H1 (cell line): ENCODE measurements around the gene PTGES. TPM values are rescaled to one million over a fixed set of nuclear protein-coding genes. Genes with fewer than 3 reads are reported as not detected.

Source experiments
- CTCF ChIA-PET: fragments of 300-600 bp; sonication (Branson Sonifier 250); formaldehyde crosslinking; loops from one replicate; lab custom pipeline; 2021; ENCODE audit not compliant: partially characterized antibody; lab: Charles Lee
- POLR2A ChIA-PET: fragments of 300-600 bp; sonication (Branson Sonifier 250); formaldehyde crosslinking; loops from one replicate; lab custom pipeline; 2021; ENCODE audit warnings: inconsistent platforms; ENCODE audit not compliant: partially characterized antibody; lab: Charles Lee
- DNase-seq, 2 experiments: peaks; one replicate each; pipeline versions ENCODE4 v3.0.0 to v3.0.0-alpha.2; 2010 to 2022; ENCODE audit warnings: low spot score in 2 of 2, low read depth in 1 of 2, mixed read lengths in 1 of 2
- FAIRE-seq: peaks from 2 replicates; lab custom pipeline; 2011; peaks lifted over from hg19 to GRCh38; lab: Jason Lieb, UNC
- H2AFZ ChIP-seq: 2 replicates; pipeline ENCODE4 v1.8.1; 2012; ENCODE audit warnings: low read length, inconsistent platforms
- H2AK5ac ChIP-seq: 2 replicates; pipeline ENCODE4 v1.6.1; 2013; ENCODE audit warnings: low read depth, low read length
- H2BK120ac ChIP-seq: replicated peaks from 2 replicates; pipeline ENCODE3; 2013; ENCODE audit warnings: low read depth, low read length, inconsistent platforms
- H2BK12ac ChIP-seq: 2 replicates; pipeline ENCODE4 v1.6.1; 2013; ENCODE audit warnings: low read depth, low read length
- H2BK15ac ChIP-seq: 2 replicates; pipeline ENCODE4 v1.6.1; 2013; ENCODE audit warnings: low read length
- H2BK20ac ChIP-seq: 2 replicates; pipeline ENCODE4 v1.6.1; 2013; ENCODE audit warnings: low read length
- H2BK5ac ChIP-seq: 2 replicates; pipeline ENCODE4 v1.6.1; 2013; ENCODE audit warnings: low read depth, low read length
- H3K14ac ChIP-seq: 2 replicates; pipeline ENCODE4 v1.6.1; 2013; ENCODE audit warnings: inconsistent platforms; ENCODE audit not compliant: insufficient read length
- H3K18ac ChIP-seq: 2 replicates; pipeline ENCODE4 v1.6.1; 2013; ENCODE audit warnings: low read length; ENCODE audit errors: extremely low read depth
- H3K23ac ChIP-seq: 2 replicates; pipeline ENCODE4 v1.6.1; 2013; ENCODE audit warnings: inconsistent platforms; ENCODE audit not compliant: insufficient read length
- H3K23me2 ChIP-seq: 2 replicates; pipeline ENCODE4 v1.6.1; 2013; ENCODE audit warnings: low read depth, low read length
- H3K27ac ChIP-seq: 2 replicates; pipeline ENCODE4 v1.6.1; 2011; ENCODE audit warnings: low read depth, low read length, inconsistent platforms
- H3K27me3 ChIP-seq, 4 experiments: replicated peaks in 1 of 4; 1 replicate in 1 of 4; 2 replicates in 3 of 4; pipeline versions ENCODE4 v1.6.1 to v1.8.1; 2011 to 2013; ENCODE audit warnings: low read length in 3 of 4, mild to moderate bottlenecking in 3 of 4, inconsistent platforms in 2 of 4, mixed read lengths in 2 of 4, moderate library complexity in 1 of 4; ENCODE audit not compliant: control insufficient read depth in 3 of 4, insufficient read depth in 3 of 4; ENCODE audit errors: extremely low read depth in 1 of 4
- H3K36me3 ChIP-seq, 4 experiments: 2 replicates each; pipeline versions ENCODE4 v1.6.1 to v1.8.1; 2011 to 2013; ENCODE audit warnings: mild to moderate bottlenecking in 4 of 4, low read length in 3 of 4, moderate library complexity in 2 of 4, control low read depth in 1 of 4, inconsistent platforms in 1 of 4; ENCODE audit not compliant: insufficient read depth in 4 of 4, control insufficient read depth in 2 of 4
- H3K4ac ChIP-seq: replicated peaks from 2 replicates; pipeline ENCODE3; 2013; ENCODE audit warnings: low read length, low read depth, mixed read lengths, inconsistent platforms; ENCODE audit not compliant: insufficient read length
- H3K4me1 ChIP-seq, 4 experiments: replicated peaks in 1 of 4; 1 replicate in 1 of 4; 2 replicates in 3 of 4; pipeline versions ENCODE4 v1.6.1 to v1.8.1; 2011 to 2013; ENCODE audit warnings: low read length in 3 of 4, inconsistent platforms in 2 of 4, mixed read lengths in 1 of 4; ENCODE audit not compliant: insufficient read depth in 4 of 4, control insufficient read depth in 3 of 4
- H3K4me2 ChIP-seq, 2 experiments: 2 replicates each; pipeline versions ENCODE4 v1.6.1 to v1.8.1; 2011 to 2013; ENCODE audit warnings: low read depth in 2 of 2, low read length in 2 of 2, control low read depth in 1 of 2, inconsistent platforms in 1 of 2, mild to moderate bottlenecking in 1 of 2; ENCODE audit not compliant: insufficient read depth in 1 of 2
- H3K4me3 ChIP-seq, 4 experiments: fragments of 200-600, 300-600 bp in 1 of 4; sonication (generic), shearing (Covaris generic), sonication (Bioruptor Twin) in 1 of 4; 2 replicates each; pipeline versions ENCODE4 v1.5.1 to v1.8.1; 2011 to 2016; ENCODE audit warnings: low read length in 4 of 4, low read depth in 3 of 4, control low read depth in 2 of 4, inconsistent platforms in 2 of 4, mild to moderate bottlenecking in 2 of 4, mixed read lengths in 1 of 4, moderate library complexity in 1 of 4; ENCODE audit not compliant: insufficient read depth in 2 of 4; ENCODE audit errors: extremely low read depth in 1 of 4
- H3K56ac ChIP-seq: replicated peaks from 2 replicates; pipeline ENCODE3; 2013; ENCODE audit warnings: low read depth, mild to moderate bottlenecking, mixed read lengths, low read length, inconsistent platforms; ENCODE audit not compliant: insufficient read length
- H3K79me1 ChIP-seq: 2 replicates; pipeline ENCODE4 v1.6.1; 2013; ENCODE audit warnings: low read depth, low read length, control low read depth
- H3K79me2 ChIP-seq, 2 experiments: 2 replicates each; pipeline versions ENCODE4 v1.6.1 to v1.8.1; 2012 to 2013; ENCODE audit warnings: low read length in 2 of 2, mild to moderate bottlenecking in 2 of 2, inconsistent platforms in 1 of 2; ENCODE audit not compliant: insufficient read depth in 2 of 2, control insufficient read depth in 1 of 2
- H3K9ac ChIP-seq, 4 experiments: replicated peaks in 1 of 4; 1 replicate in 1 of 4; 2 replicates in 3 of 4; pipeline versions ENCODE4 v1.6.1 to v1.8.1; 2011 to 2013; ENCODE audit warnings: low read depth in 3 of 4, low read length in 3 of 4, control low read depth in 2 of 4, mild to moderate bottlenecking in 2 of 4, moderate library complexity in 2 of 4, inconsistent platforms in 1 of 4; ENCODE audit errors: extremely low read depth in 1 of 4
- H3K9me3 ChIP-seq, 2 experiments: 2 replicates each; pipeline versions ENCODE4 v1.6.1 to v1.8.1; 2012 to 2013; ENCODE audit warnings: mild to moderate bottlenecking in 2 of 2, moderate library complexity in 2 of 2, control low read depth in 1 of 2, inconsistent platforms in 1 of 2, low read depth in 1 of 2, low read length in 1 of 2, mixed read lengths in 1 of 2; ENCODE audit not compliant: insufficient read depth in 2 of 2
- H4K20me1 ChIP-seq, 2 experiments: replicated peaks in 1 of 2; 2 replicates each; pipeline versions ENCODE3 to v1.8.1; 2011 to 2013; ENCODE audit warnings: inconsistent platforms in 2 of 2, low read length in 2 of 2, mild to moderate bottlenecking in 1 of 2; ENCODE audit not compliant: insufficient read depth in 2 of 2, control insufficient read depth in 1 of 2
- H4K5ac ChIP-seq: 2 replicates; pipeline ENCODE4 v1.6.1; 2013; ENCODE audit warnings: low read length, low read depth, mixed read lengths, inconsistent platforms; ENCODE audit not compliant: insufficient read length
- H4K8ac ChIP-seq: 2 replicates; pipeline ENCODE4 v1.8.0; 2013; ENCODE audit warnings: mild to moderate bottlenecking, moderate library complexity, low read length, inconsistent platforms; ENCODE audit not compliant: insufficient read depth; ENCODE audit errors: extremely low read depth
- H4K91ac ChIP-seq: replicated peaks from 2 replicates; pipeline ENCODE3; 2013; ENCODE audit warnings: low read length, mixed read lengths, inconsistent platforms; ENCODE audit not compliant: insufficient read length
- BRCA1 ChIP-seq: IDR thresholded peaks from 2 replicates; pipeline ENCODE4 v1.6.1; 2012; ENCODE audit warnings: low read depth, low read length, improper control_type of control experiment
- CREB1 ChIP-seq: IDR thresholded peaks from 2 replicates; pipeline ENCODE4 v1.6.1; 2012; ENCODE audit warnings: inconsistent platforms
- FOSL1 ChIP-seq: IDR thresholded peaks from 2 replicates; pipeline ENCODE4 v1.6.1; 2011; ENCODE audit warnings: mild to moderate bottlenecking, low read depth, low read length, moderate library complexity; ENCODE audit not compliant: insufficient read depth
- JUN ChIP-seq: IDR thresholded peaks from 2 replicates; pipeline ENCODE4 v1.6.1; 2011; ENCODE audit warnings: low read depth, mild to moderate bottlenecking, improper control_type of control experiment, low read length
- KDM4A ChIP-seq: IDR thresholded peaks from one replicate; pipeline ENCODE4 v1.7.1; 2012; ENCODE audit warnings: low read depth, mild to moderate bottlenecking, moderate library complexity, low read length, inconsistent platforms; ENCODE audit not compliant: severe bottlenecking
- MAFK ChIP-seq: IDR thresholded peaks from 2 replicates; pipeline ENCODE4 v1.6.1; 2012; ENCODE audit warnings: low read depth, mild to moderate bottlenecking, improper control_type of control experiment, low read length
- POLR2A ChIP-seq, 2 experiments: IDR thresholded peaks; 1 replicate in 1 of 2; 2 replicates in 1 of 2; pipeline ENCODE4 v1.6.1; 2011; ENCODE audit warnings: low read depth in 2 of 2, low read length in 2 of 2, mild to moderate bottlenecking in 2 of 2; ENCODE audit errors: control extremely low read depth in 1 of 2
- RFX5 ChIP-seq: IDR thresholded peaks from 2 replicates; pipeline ENCODE4 v1.6.1; 2011; ENCODE audit warnings: low read depth, low read length, improper control_type of control experiment, borderline replicate concordance
- SAP30 ChIP-seq: fragments of 300-600 bp; sonication (generic); IDR thresholded peaks from 2 replicates; pipeline ENCODE4 v1.7.1; 2012; ENCODE audit warnings: low read length, moderate library complexity, mild to moderate bottlenecking, inconsistent platforms; ENCODE audit not compliant: insufficient read depth, insufficient replicate concordance
- TEAD4 ChIP-seq: IDR thresholded peaks from 2 replicates; pipeline ENCODE4 v1.6.1; 2012; ENCODE audit warnings: low read depth, low read length, inconsistent platforms, mixed read lengths
- WGBS, 2 experiments: shearing (Covaris generic) in 1 of 2; methylation state at CpG; one replicate each; pipeline versions ENCODE4 v1.1.6 to v1.1.7; 2013 to 2015; ENCODE audit warnings: low lambda C conversion rate in 2 of 2, mixed read lengths in 2 of 2, inconsistent platforms in 1 of 2, low coverage in 1 of 2, missing lambda C conversion rate in 1 of 2; ENCODE audit not compliant: insufficient replicate concordance in 2 of 2, insufficient coverage in 1 of 2, insufficient read length in 1 of 2; ENCODE audit errors: extremely low coverage in 1 of 2, missing lambda C conversion rate in 1 of 2; 5-methylcytosine and 5-hydroxymethylcytosine counted together
- polyA plus RNA-seq, 7 experiments: library from polyadenylated mRNA; depleted of rRNA in 3 of 7; stranded (reverse) in 5 of 7; unstranded in 2 of 7; fragments of >200 nt in 5 of 7; fragments of 200-250 nt in 2 of 7; gene quantifications; 1 replicate in 5 of 7; 2 replicates in 1 of 7; 4 replicates in 1 of 7; pipeline versions ENCODE4 v1.2.1 to v1.2.3, GENCODE V29; 2011 to 2013; ENCODE audit warnings: missing spikeins in 2 of 7, mixed read lengths in 2 of 7
- total RNA-seq: library from RNA; stranded (reverse); fragmentation: NEBNext Ultra II Directional; extraction: Animal tissue kit (Norgen Biotek cat#: 25700); gene quantifications from 2 replicates; pipeline ENCODE4 v1.2.1, GENCODE V29; 2021

Gene PTGES
- total and polyA plus RNA-seq, 2 of the 8 experiments (the other 6 are each of a cell fraction or from before 2014, with no cell fraction given) = 3.2 to 5.1 TPM

DNA sequence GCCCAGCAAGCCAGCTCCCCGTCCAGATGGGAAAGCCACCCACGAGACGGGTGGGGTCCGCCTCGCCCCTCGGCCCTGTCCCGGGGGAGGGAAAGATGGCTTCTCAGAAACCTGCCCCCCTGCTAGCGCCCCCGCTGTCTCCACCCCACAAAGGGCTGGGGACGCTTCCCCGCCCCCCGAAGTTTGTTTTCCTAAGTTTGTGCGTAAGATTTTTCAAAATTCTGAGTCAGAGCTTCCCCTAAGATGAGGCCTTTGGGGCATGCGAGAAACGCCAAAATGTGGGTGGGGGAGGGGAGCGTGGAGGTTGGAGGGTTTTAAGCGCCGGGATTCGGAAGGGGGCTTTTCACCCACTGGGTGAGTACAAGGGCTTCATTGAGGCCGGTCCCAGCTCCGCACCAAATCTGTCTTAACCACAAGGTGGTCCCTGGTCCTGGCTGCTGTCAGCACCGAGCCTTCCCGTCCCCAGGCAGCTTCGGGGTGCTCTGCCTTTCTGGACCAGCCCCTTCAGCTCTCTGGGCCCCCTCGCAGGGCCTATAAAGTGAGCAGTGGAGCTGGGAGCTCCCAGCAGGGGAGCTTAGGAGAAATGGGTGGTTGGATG lies 55.1 kb downstream of the PTGES start:
- H3K4me3 ChIP-seq = peak overlapping the region; percentile 53 to 80 (median 60)
- no peak overlapping the region for H2AK5ac ChIP-seq
- H3K36me3 ChIP-seq = no peaks in the 10 kb centered on the region
- H2BK20ac ChIP-seq = no peak overlapping the region; the same call in 1 of the 2 replicates
- H3K9me3 ChIP-seq = no peaks in the 10 kb centered on the region
- no peak overlapping the region for H3K23ac ChIP-seq
- ChIA-PET CTCF (interaction anchor here (0.6 to 4.6 kb wide), 15 partner anchors 9 to 519 kb away, joined by 3 to 22 read pairs (median 4); partner anchors contain the start of gene ASB6), POLR2A (interaction anchor here (0.6 to 2.2 kb wide), 9 partner anchors 11 to 448 kb away, joined by 3 to 7 read pairs (median 4); no protein-coding TSS in a partner anchor)
- H2AFZ ChIP-seq = peak overlapping the region; percentile 23; the same call in 1 of the 2 replicates
- peak overlapping the region; percentile 88 to 96 for H3K4me2 ChIP-seq
- H3K9ac ChIP-seq = peak overlapping the region; percentile 53 to 75 (median 62)
- H4K20me1 ChIP-seq = no peaks in the 10 kb centered on the region
- H3K79me1 ChIP-seq = peaks cover under 1% of the 10 kb centered on the region; the same call in 1 of the 2 replicates
- no peak for DNase-seq
- peak overlapping the region; percentile 66; the same call in 1 of the 2 replicates for H2BK5ac ChIP-seq
- H4K8ac ChIP-seq = peak overlapping the region; percentile 90; the same call in 1 of the 2 replicates
- 17% methylated on average over 12 of the region's 25 CpGs; no CpG with 5 or more reads in 1 of the 2 experiments for WGBS, 2 experiments
- no peak overlapping the region for H2BK15ac ChIP-seq
- H3K56ac ChIP-seq = no peak overlapping the region
- H3K27ac ChIP-seq = no peak overlapping the region
- no peak overlapping the region for H3K14ac ChIP-seq
- peak overlapping the region; percentile 15 for H4K91ac ChIP-seq
- peaks cover 0 to 9% (median 7%) of the 10 kb centered on the region in 4 experiments; a peak in 5 of 7 replicates for H3K4me1 ChIP-seq
- no peak for FAIRE-seq
- peaks cover 13% of the 10 kb centered on the region; the same call in 1 of the 2 replicates for H3K23me2 ChIP-seq
- no peak overlapping the region for H3K4ac ChIP-seq
- peaks cover 0 to 18% (median 9%) of the 10 kb centered on the region in 4 experiments; a peak in 3 of 7 replicates for H3K27me3 ChIP-seq
- no peaks in the 10 kb centered on the region for H3K79me2 ChIP-seq
- H4K5ac ChIP-seq = peak overlapping the region; percentile 4
- no peak for TF ChIP-seq TEAD4
- TF ChIP-seq KDM4A = peak; percentile 5
- peak in 1 of 2 experiments; percentile 9; a peak in 1 of 3 replicates for TF ChIP-seq POLR2A (IDR thresholded peaks at IDR 0.05; ENCODE audit: control extremely low read depth in 1 of 2, low read depth in 2 of 2, low read length in 2 of 2)
- TF ChIP-seq JUN = no peak
- TF ChIP-seq CREB1 = no peak
- TF ChIP-seq SAP30 = no peak
- no peak for TF ChIP-seq FOSL1
- TF ChIP-seq RFX5 = no peak
- TF ChIP-seq BRCA1 = no peak
- TF ChIP-seq MAFK = no peak
- H3K18ac ChIP-seq = peak overlapping the region; percentile 55
- H2BK12ac ChIP-seq = peak overlapping the region; percentile 75
- no peak overlapping the region for H2BK120ac ChIP-seq
